IMR-90 (cell line): Measurements from ENCODE around the gene COPS4. TPM values are rescaled to one million over a fixed set of nuclear protein-coding genes. Genes with fewer than 3 reads are reported as not detected.
"Not testable (repeated sequence)": the region's sequence is repeated elsewhere in the genome, so short reads cannot be mapped to it uniquely, and the experiment has no call there.

Experiments
- ATAC-seq: fragments of 200-7000 bp; cut with Tn5 transposase; 2 replicates; pipeline ENCODE4 v1.9.1; 2020; ENCODE audit warnings: low read depth, mild to moderate bottlenecking, moderate library complexity
- BruUV-seq: library from RNA; stranded (reverse); fragments of 400-500 nt; replicated peaks from 2 replicates; lab custom pipeline; 2021; lab: Mats Ljungman, UMichigan
- CTCF ChIA-PET: fragments of 300-600 bp; formaldehyde crosslinking; extraction: SDS; loops from one replicate; lab custom pipeline; 2021; ENCODE audit warnings: antibody characterized with exemption; lab: Yijun Ruan, JAX
- POLR2A ChIA-PET: fragments of 300-600 bp; sonication (Branson Sonifier 250); formaldehyde crosslinking; loops from one replicate; lab custom pipeline; 2022; ENCODE audit warnings: antibody characterized with exemption; ENCODE audit not compliant: unreplicated experiment; lab: Charles Lee
- DNase-seq: peaks from one replicate; pipeline ENCODE4 v3.0.0; 2013
- H2AFZ ChIP-seq: replicated peaks from 2 replicates; pipeline ENCODE3; 2013; ENCODE audit warnings: low read length, mild to moderate bottlenecking; ENCODE audit not compliant: poor library complexity
- H2AK5ac ChIP-seq: 2 replicates; pipeline ENCODE4 v1.6.1; 2013; ENCODE audit warnings: low read depth, low read length, inconsistent platforms
- H2AK9ac ChIP-seq: replicated peaks from 2 replicates; pipeline ENCODE3; 2013; ENCODE audit warnings: mild to moderate bottlenecking, low read depth, low read length, moderate library complexity; ENCODE audit not compliant: poor library complexity
- H2BK120ac ChIP-seq: 2 replicates; pipeline ENCODE4 v1.6.1; 2013; ENCODE audit warnings: low read depth, low read length, inconsistent platforms
- H2BK15ac ChIP-seq: 3 replicates; pipeline ENCODE4 v1.6.1; 2013; ENCODE audit warnings: low read depth, low read length, inconsistent platforms
- H2BK20ac ChIP-seq: 2 replicates; pipeline ENCODE4 v1.6.1; 2013; ENCODE audit warnings: low read depth, mild to moderate bottlenecking, inconsistent platforms, low read length, moderate library complexity
- H2BK5ac ChIP-seq: 2 replicates; pipeline ENCODE4 v1.6.1; 2013; ENCODE audit warnings: mild to moderate bottlenecking, low read depth, low read length, inconsistent platforms; ENCODE audit not compliant: poor library complexity, severe bottlenecking
- H3K14ac ChIP-seq: replicated peaks from 2 replicates; pipeline ENCODE4 v1.6.1; 2013; ENCODE audit warnings: low read depth, low read length, inconsistent platforms
- H3K18ac ChIP-seq: 2 replicates; pipeline ENCODE4 v1.6.1; 2013; ENCODE audit warnings: low read depth, low read length, control low read depth
- H3K23ac ChIP-seq: 2 replicates; pipeline ENCODE4 v1.6.1; 2013; ENCODE audit warnings: low read depth, low read length, inconsistent platforms
- H3K27ac ChIP-seq: 2 replicates; pipeline ENCODE4 v1.5.1; 2013; ENCODE audit warnings: mild to moderate bottlenecking, control low read depth, low read length; ENCODE audit not compliant: insufficient read depth
- H3K27me3 ChIP-seq: 2 replicates; pipeline ENCODE4 v1.6.1; 2013; ENCODE audit warnings: low read length; ENCODE audit not compliant: control insufficient read depth, insufficient read depth
- H3K36me3 ChIP-seq: 2 replicates; pipeline ENCODE4 v1.6.1; 2013; ENCODE audit warnings: low read length, mixed read lengths; ENCODE audit not compliant: control insufficient read depth, insufficient read depth
- H3K4ac ChIP-seq: 2 replicates; pipeline ENCODE4 v1.6.1; 2013; ENCODE audit warnings: low read depth, low read length, inconsistent platforms
- H3K4me1 ChIP-seq: 2 replicates; pipeline ENCODE4 v1.6.1; 2013; ENCODE audit warnings: low read length, mixed read lengths; ENCODE audit not compliant: control insufficient read depth, insufficient read depth
- H3K4me2 ChIP-seq: 2 replicates; pipeline ENCODE4 v1.6.1; 2013; ENCODE audit warnings: low read depth, mild to moderate bottlenecking, control low read depth, low read length, moderate library complexity
- H3K4me3 ChIP-seq: 2 replicates; pipeline ENCODE4 v1.5.1; 2013; ENCODE audit warnings: low read depth, mild to moderate bottlenecking, control low read depth, low read length, moderate library complexity; ENCODE audit not compliant: insufficient read depth
- H3K56ac ChIP-seq: 2 replicates; pipeline ENCODE4 v1.6.1; 2013; ENCODE audit warnings: low read length, inconsistent platforms; ENCODE audit not compliant: insufficient read depth; ENCODE audit errors: extremely low read depth
- H3K79me1 ChIP-seq, 2 experiments: 2 replicates each; pipeline ENCODE4 v1.6.1; 2013; ENCODE audit warnings: low read length in 2 of 2, inconsistent platforms in 1 of 2, low read depth in 1 of 2
- H3K9ac ChIP-seq: 2 replicates; pipeline ENCODE4 v1.6.1; 2013; ENCODE audit warnings: low read depth, low read length, control low read depth
- H3K9me1 ChIP-seq: 2 replicates; pipeline ENCODE4 v1.6.1; 2013; ENCODE audit warnings: low read length, inconsistent platforms; ENCODE audit not compliant: insufficient read depth
- H3K9me3 ChIP-seq: 2 replicates; pipeline ENCODE4 v1.6.1; 2013; ENCODE audit warnings: low read length; ENCODE audit not compliant: control insufficient read depth, insufficient read depth
- H4K20me1 ChIP-seq: 2 replicates; pipeline ENCODE4 v1.6.1; 2013; ENCODE audit warnings: low read length, inconsistent platforms; ENCODE audit not compliant: insufficient read depth
- H4K5ac ChIP-seq: 2 replicates; pipeline ENCODE4 v1.6.1; 2013; ENCODE audit warnings: mild to moderate bottlenecking, low read depth, low read length, control low read depth
- H4K8ac ChIP-seq, 2 experiments: 2 replicates each; pipeline ENCODE4 v1.6.1; 2013; ENCODE audit warnings: low read depth in 2 of 2, low read length in 2 of 2, control low read depth in 1 of 2, inconsistent platforms in 1 of 2
- H4K91ac ChIP-seq: 2 replicates; pipeline ENCODE4 v1.6.1; 2013; ENCODE audit warnings: low read depth, low read length, inconsistent platforms; ENCODE audit not compliant: insufficient read depth
- WGBS, 2 experiments: methylation state at CpG; one replicate each; pipeline versions ENCODE4 v1.1.5 to v1.1.7; 2013; ENCODE audit warnings: missing lambda C conversion rate in 2 of 2; ENCODE audit not compliant: insufficient read length in 1 of 2; ENCODE audit errors: extremely low coverage in 2 of 2; 5-methylcytosine and 5-hydroxymethylcytosine counted together
- dilution Hi-C: fragments of 300-500 bp; cut with HindIII; formaldehyde crosslinking; loops from one replicate; pipeline ENCODE4 v1.14.3; 2018; ENCODE audit warnings: low sequenced_read_pairs; ENCODE audit not compliant: unreplicated experiment
- in situ Hi-C: fragments of 300-500 bp; cut with MboI; formaldehyde crosslinking; loops from 3 replicates; pipeline ENCODE4 v1.14.3; 2019; ENCODE audit warnings: low sequenced_read_pairs, inconsistent platforms, mixed read lengths
- intact Hi-C: fragments of 100-400 bp; cut with micrococcal nuclease; formaldehyde crosslinking; loops from 2 replicates; pipeline ENCODE4 v1.10.0; 2022
- polyA plus RNA-seq, 3 experiments: library from polyadenylated mRNA; depleted of rRNA; stranded (reverse); fragments of >200 nt; gene quantifications; 2 replicates each; pipeline ENCODE4 v1.2.3, GENCODE V29; 2012; ENCODE audit warnings: low replicate concordance in 1 of 3
- total RNA-seq: library from RNA; depleted of rRNA; stranded (reverse); fragments of >200 nt; gene quantifications from 2 replicates; pipeline ENCODE4 v1.2.3, GENCODE V29; 2012

COPS4 gene
- total and polyA plus RNA-seq, 2 of the 4 experiments (the other 2 are of a cell fraction), result 40.1 to 115 TPM

DNA sequence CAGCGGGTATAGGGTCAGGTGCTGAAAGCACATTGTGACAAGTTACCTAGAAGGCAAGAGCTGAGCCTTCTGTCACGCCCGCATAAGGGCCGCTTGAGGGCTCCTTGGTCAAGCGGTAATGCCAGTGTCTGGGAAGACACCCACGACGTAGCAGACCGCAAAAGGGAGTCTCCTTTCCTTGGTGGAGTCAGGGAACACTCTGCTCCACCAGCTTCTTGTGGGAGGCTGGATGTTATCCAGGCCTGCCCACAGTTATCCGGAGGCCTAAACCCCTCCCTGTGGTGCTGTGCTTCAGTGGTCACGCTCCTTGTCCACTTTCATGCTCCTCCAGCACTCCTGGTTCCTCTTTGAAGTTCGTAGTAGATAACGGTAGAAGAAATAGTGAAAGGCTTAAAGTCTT is 50.0 kb downstream of the COPS4 start:
- H3K18ac ChIP-seq, H2BK120ac ChIP-seq, H3K27ac ChIP-seq, H2BK20ac ChIP-seq, H2BK15ac ChIP-seq, H4K8ac ChIP-seq, H3K4ac ChIP-seq, H3K9me3 ChIP-seq, CTCF ChIA-PET, dilution Hi-C loops, H3K23ac ChIP-seq, POLR2A ChIA-PET, H2AK5ac ChIP-seq, H3K9me1 ChIP-seq, H4K20me1 ChIP-seq, H3K4me3 ChIP-seq, H3K14ac ChIP-seq, H4K5ac ChIP-seq, BruUV-seq, DNase-seq, H3K79me1 ChIP-seq, H3K27me3 ChIP-seq, H2AK9ac ChIP-seq, H3K56ac ChIP-seq, H3K36me3 ChIP-seq, H3K4me1 ChIP-seq, H3K4me2 ChIP-seq, intact Hi-C loops, H3K9ac ChIP-seq, ATAC-seq, H2BK5ac ChIP-seq, H4K91ac ChIP-seq, in situ Hi-C loops, H2AFZ ChIP-seq: not testable (repeated sequence)
- WGBS, 2 experiments, result no CpG with 5 or more reads among the region's 12 CpGs
